Cardiac muscle cell (in vitro differentiated cells and primary cell): ENCODE data around the gene MAIP1. TPM values are rescaled to one million over a fixed set of nuclear protein-coding genes. Genes with fewer than 3 reads are reported as not detected.
A peak's percentile ranks its signal among the peaks of the same experiment; 100 is the strongest.

ENCODE experiments used
- DNase-seq, 2 donors: peaks; one replicate each; pipeline versions ENCODE4 v3.0.0 to v3.0.0-alpha.2; 2010 to 2017; ENCODE audit warnings: low read depth in 1 of 2, low spot score in 1 of 2
- H3K27ac ChIP-seq: fragments of 200-600 bp; sonication (generic); 2 replicates; pipeline ENCODE4 v1.5.1; 2016
- H3K27me3 ChIP-seq: fragments of 200-600 bp; sonication (generic); 2 replicates; pipeline ENCODE4 v1.6.0; 2016; ENCODE audit warnings: control low read depth
- H3K36me3 ChIP-seq: fragments of 200-600 bp; sonication (generic); 2 replicates; pipeline ENCODE4 v1.5.1; 2016; ENCODE audit warnings: control low read depth
- H3K4me1 ChIP-seq: fragments of 200-600 bp; sonication (generic); 2 replicates; pipeline ENCODE4 v1.8.1; 2017; ENCODE audit warnings: low read depth, mild to moderate bottlenecking, mixed run types
- H3K4me3 ChIP-seq: fragments of 200-600 bp; sonication (generic); 2 replicates; pipeline ENCODE4 v1.5.1; 2016; ENCODE audit warnings: mild to moderate bottlenecking
- H3K9me3 ChIP-seq: fragments of 200-600 bp; sonication (generic); 2 replicates; pipeline ENCODE4 v1.5.1; 2017; ENCODE audit warnings: low read depth, mild to moderate bottlenecking, control low read depth
- CTCF ChIP-seq: IDR thresholded peaks from 2 replicates; pipeline ENCODE4 v1.5.1; 2012; ENCODE audit warnings: low read depth, mild to moderate bottlenecking, low read length
- polyA plus RNA-seq: library from polyadenylated mRNA; unstranded; fragments of >200 nt; fragmentation: Nextera tagmentation; extraction: Ambion mirVana; gene quantifications from 2 replicates; pipeline ENCODE4 v1.2.1, GENCODE V29; 2016
- total RNA-seq: library from RNA; depleted of rRNA; stranded (reverse); fragments of >200 nt; gene quantifications from 2 replicates; pipeline ENCODE4 v1.2.3, GENCODE V29; 2016

MAIP1 gene
- total and polyA plus RNA-seq, 2 experiments from 2014 or later: 28.3 to 33.7 TPM

GRCh38 chr2:199951023-199951422, 4.4 kb upstream of the MAIP1 start:
- no peak overlapping the region for H3K27ac ChIP-seq
- H3K4me3 ChIP-seq: no peak overlapping the region
- no peaks in the 10 kb centered on the region for H3K27me3 ChIP-seq
- DNase-seq: no peak
- no peak for TF ChIP-seq CTCF
- no peaks in the 10 kb centered on the region for H3K9me3 ChIP-seq
- H3K36me3 ChIP-seq: peaks cover 24% of the 10 kb centered on the region
- H3K4me1 ChIP-seq: no peaks in the 10 kb centered on the region

GRCh38 chr2:199955007-199955338, 409 bp upstream of the MAIP1 start:
- Histone ChIP-seq H3K36me3 (peaks cover 11% of the 10 kb centered on the region), H3K27ac (peak overlapping the region; percentile 99), H3K4me1 (peaks cover 11% of the 10 kb centered on the region), H3K27me3 (no peaks in the 10 kb centered on the region), H3K9me3 (no peaks in the 10 kb centered on the region), H3K4me3 (peak overlapping the region; percentile 71)
- no peak for TF ChIP-seq CTCF
- DNase-seq: no peak

- no peak for TF ChIP-seq CTCF
- Histone ChIP-seq H3K4me3 (peak overlapping the region; percentile 71), H3K27me3 (no peaks in the 10 kb centered on the region), H3K36me3 (peaks cover 21% of the 10 kb centered on the region), H3K27ac (peak overlapping the region; percentile 99), H3K9me3 (no peaks in the 10 kb centered on the region), H3K4me1 (peaks cover 11% of the 10 kb centered on the region)
- DNase-seq: peak in 1 of 2 donors; percentile 7
Measured at GRCh38 chr2:199956062-199956380, 639 bp downstream of the MAIP1 start.

- Histone ChIP-seq H3K27ac (no peak overlapping the region), H3K27me3 (no peaks in the 10 kb centered on the region), H3K4me3 (no peak overlapping the region), H3K4me1 (peaks cover 11% of the 10 kb centered on the region), H3K9me3 (no peaks in the 10 kb centered on the region), H3K36me3 (peaks cover 38% of the 10 kb centered on the region)
- no peak for DNase-seq
- no peak for TF ChIP-seq CTCF
Measured at GRCh38 chr2:199958014-199958413, 2.6 kb downstream of the MAIP1 start.

- DNase-seq: no peak
- Histone ChIP-seq H3K27ac (no peak overlapping the region), H3K4me3 (no peak overlapping the region), H3K36me3 (peaks cover 57% of the 10 kb centered on the region), H3K27me3 (no peaks in the 10 kb centered on the region), H3K4me1 (peaks cover 2% of the 10 kb centered on the region), H3K9me3 (no peaks in the 10 kb centered on the region)
- TF ChIP-seq CTCF: no peak
Measured at GRCh38 chr2:199962203-199962602, 6.8 kb downstream of the MAIP1 start.

GRCh38 chr2:199966405-199966804, 11.0 kb downstream of the MAIP1 start:
- no peak overlapping the region for H3K4me3 ChIP-seq
- no peaks in the 10 kb centered on the region for H3K9me3 ChIP-seq
- H3K36me3 ChIP-seq: peaks cover 35% of the 10 kb centered on the region
- H3K27me3 ChIP-seq: no peaks in the 10 kb centered on the region
- H3K27ac ChIP-seq: no peak overlapping the region
- no peaks in the 10 kb centered on the region for H3K4me1 ChIP-seq
- DNase-seq: peak in 1 of 2 donors; percentile 15
- TF ChIP-seq CTCF: no peak
